Activated T-helper 17 cell treated with anti-CD3 and anti-CD28 coated beads, Interleukin-2, amount 50 U/mL, for 72 hours (primary cell): ENCODE results near the gene MIP. TPM values are rescaled to one million over a fixed set of nuclear protein-coding genes. Genes with fewer than 3 reads are reported as not detected.

Experiments used
- ATAC-seq: fragments of 150-1000 bp; cut with Tn5 transposase; replicated peaks from 2 replicates; pipeline ENCODE4 v1.10.0; 2021; ENCODE audit warnings: mild to moderate bottlenecking, moderate library complexity
- H3K27ac Mint-ChIP-seq: one replicate; pipeline ENCODE4 v1.8.0; 2022; ENCODE audit warnings: mixed read lengths
- H3K27me3 Mint-ChIP-seq: one replicate; pipeline ENCODE4 v1.8.0; 2022; ENCODE audit warnings: mixed read lengths
- H3K36me3 Mint-ChIP-seq: one replicate; pipeline ENCODE4 v1.8.0; 2022; ENCODE audit warnings: low read depth, mild to moderate bottlenecking, mixed read lengths
- H3K4me1 Mint-ChIP-seq: one replicate; pipeline ENCODE4 v1.8.0; 2022; ENCODE audit warnings: mixed read lengths
- H3K4me3 Mint-ChIP-seq: one replicate; pipeline ENCODE4 v1.8.0; 2022; ENCODE audit warnings: mild to moderate bottlenecking, mixed read lengths
- H3K9me3 Mint-ChIP-seq: one replicate; pipeline ENCODE4 v1.8.0; 2022; ENCODE audit warnings: mixed read lengths
- total RNA-seq, 2 donors: library from RNA; stranded (reverse); gene quantifications; one replicate each; pipeline ENCODE4 v1.2.3, GENCODE V29; 2022

The MIP gene
- total RNA-seq, 2 donors from 2014 or later: not detected

GRCh38 chr12:56477521-56478225 lies 23.2 kb upstream of the MIP start:
- Mint-ChIP-seq H3K4me3 (no peak overlapping the region), H3K27me3 (no peaks in the 10 kb centered on the region), H3K27ac (no peak overlapping the region), H3K36me3 (peaks cover 23% of the 10 kb centered on the region), H3K4me1 (peaks cover 10% of the 10 kb centered on the region), H3K9me3 (no peaks in the 10 kb centered on the region)
- ATAC-seq: no peak

- Mint-ChIP-seq H3K4me1 (peaks cover 10% of the 10 kb centered on the region), H3K27ac (no peak overlapping the region), H3K36me3 (peaks cover 29% of the 10 kb centered on the region), H3K9me3 (no peaks in the 10 kb centered on the region), H3K27me3 (no peaks in the 10 kb centered on the region), H3K4me3 (no peak overlapping the region)
- ATAC-seq: no peak
Observed at GRCh38 chr12:56476972-56477432, 22.5 kb upstream of the MIP start.

- Mint-ChIP-seq H3K36me3 (peaks cover 32% of the 10 kb centered on the region), H3K27ac (no peak overlapping the region), H3K4me1 (peaks cover 10% of the 10 kb centered on the region), H3K4me3 (no peak overlapping the region), H3K9me3 (no peaks in the 10 kb centered on the region), H3K27me3 (no peaks in the 10 kb centered on the region)
- ATAC-seq: no peak
Observed at GRCh38 chr12:56476143-56476542, 21.7 kb upstream of the MIP start.

DNA sequence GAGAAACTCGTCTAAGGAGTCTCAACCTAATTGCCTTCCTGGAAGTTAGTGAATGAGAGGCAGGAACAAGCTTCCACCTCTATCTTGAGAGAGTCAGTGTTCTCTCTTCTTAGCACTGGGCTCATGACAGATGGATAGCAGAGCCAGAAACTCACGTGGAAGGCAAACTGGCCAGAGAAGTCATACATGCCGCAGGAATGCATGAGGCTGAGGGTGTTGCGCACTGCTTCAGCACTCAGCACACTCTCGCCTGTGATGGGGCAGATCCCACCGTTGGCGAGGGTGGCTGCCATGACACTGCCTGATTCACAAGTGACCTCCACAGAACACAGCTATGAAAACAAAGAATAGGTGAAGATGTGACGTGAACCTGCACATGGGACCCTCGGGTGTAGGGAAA lies 19.9 kb upstream of the MIP start:
- H3K27me3 Mint-ChIP-seq: no peaks in the 10 kb centered on the region
- H3K9me3 Mint-ChIP-seq: no peaks in the 10 kb centered on the region
- no peak overlapping the region for H3K27ac Mint-ChIP-seq
- no peak for ATAC-seq
- peaks cover 11% of the 10 kb centered on the region for H3K4me1 Mint-ChIP-seq
- peaks cover 39% of the 10 kb centered on the region for H3K36me3 Mint-ChIP-seq
- no peak overlapping the region for H3K4me3 Mint-ChIP-seq

- Mint-ChIP-seq H3K4me3 (peak overlapping the region; percentile 97), H3K9me3 (no peaks in the 10 kb centered on the region), H3K27me3 (no peaks in the 10 kb centered on the region), H3K36me3 (peaks cover 44% of the 10 kb centered on the region), H3K27ac (peak overlapping the region; percentile 98), H3K4me1 (peaks cover 10% of the 10 kb centered on the region)
- no peak for ATAC-seq
Observed at GRCh38 chr12:56469007-56469930, 14.8 kb upstream of the MIP start.

DNA sequence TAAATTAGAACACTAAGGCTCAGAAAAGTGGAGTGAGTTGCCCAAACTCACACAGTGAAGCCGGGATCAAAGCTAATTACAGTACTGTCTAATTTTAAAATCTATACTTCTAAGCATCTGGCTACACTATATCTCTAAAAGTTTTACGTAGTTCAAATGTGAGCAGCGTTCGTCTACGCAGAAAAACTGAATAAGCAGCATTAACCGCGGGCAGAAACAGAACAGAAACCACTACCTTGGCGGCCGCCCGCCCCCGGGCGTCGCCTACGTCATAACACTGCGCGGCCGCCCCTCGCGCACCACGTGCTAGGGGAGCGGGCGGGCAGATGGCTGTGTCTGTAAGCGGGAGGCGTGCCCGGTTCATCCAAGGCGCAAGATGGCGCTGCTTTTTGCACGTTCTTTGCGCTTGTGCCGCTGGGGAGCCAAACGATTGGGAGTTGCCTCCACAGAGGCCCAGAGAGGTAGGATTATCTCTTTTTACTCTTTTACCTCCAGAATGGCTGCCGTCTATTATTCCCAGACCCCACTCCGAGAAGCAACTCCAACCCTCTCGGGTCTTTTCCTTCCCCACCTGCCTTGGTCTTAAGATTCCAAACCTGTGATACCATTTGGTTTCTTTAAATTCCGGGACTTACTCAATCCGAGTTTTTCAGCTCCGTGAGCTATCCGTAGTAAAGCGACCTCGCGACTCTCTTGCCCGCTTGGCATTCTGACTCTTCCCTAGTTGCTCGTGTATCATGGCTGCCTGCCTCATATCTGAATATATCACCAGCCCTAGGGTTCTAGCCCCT lies 14.0 kb upstream of the MIP start, which contains the start of gene SPRYD4:
Gene SPRYD4 (plus strand): TSS at position 363 of the 791 bp plus-strand sequence. CDS start 14 bp downstream, at position 377.
- Mint-ChIP-seq H3K4me3 (peak within 1 kb of the TSS; percentile 97), H3K4me1 (peaks cover 15% of the 10 kb centered on the region), H3K9me3 (no peaks in the 10 kb centered on the region), H3K36me3 (peaks cover 37% of the 10 kb centered on the region), H3K27ac (peak within 1 kb of the TSS; percentile 98), H3K27me3 (no peaks in the 10 kb centered on the region)
- ATAC-seq: peak; percentile 98

- Mint-ChIP-seq H3K27ac (no peak overlapping the region), H3K36me3 (no peaks in the 10 kb centered on the region), H3K4me3 (no peak overlapping the region)
Observed at GRCh38 chr12:56462565-56462964, 8.1 kb upstream of the MIP start.

DNA sequence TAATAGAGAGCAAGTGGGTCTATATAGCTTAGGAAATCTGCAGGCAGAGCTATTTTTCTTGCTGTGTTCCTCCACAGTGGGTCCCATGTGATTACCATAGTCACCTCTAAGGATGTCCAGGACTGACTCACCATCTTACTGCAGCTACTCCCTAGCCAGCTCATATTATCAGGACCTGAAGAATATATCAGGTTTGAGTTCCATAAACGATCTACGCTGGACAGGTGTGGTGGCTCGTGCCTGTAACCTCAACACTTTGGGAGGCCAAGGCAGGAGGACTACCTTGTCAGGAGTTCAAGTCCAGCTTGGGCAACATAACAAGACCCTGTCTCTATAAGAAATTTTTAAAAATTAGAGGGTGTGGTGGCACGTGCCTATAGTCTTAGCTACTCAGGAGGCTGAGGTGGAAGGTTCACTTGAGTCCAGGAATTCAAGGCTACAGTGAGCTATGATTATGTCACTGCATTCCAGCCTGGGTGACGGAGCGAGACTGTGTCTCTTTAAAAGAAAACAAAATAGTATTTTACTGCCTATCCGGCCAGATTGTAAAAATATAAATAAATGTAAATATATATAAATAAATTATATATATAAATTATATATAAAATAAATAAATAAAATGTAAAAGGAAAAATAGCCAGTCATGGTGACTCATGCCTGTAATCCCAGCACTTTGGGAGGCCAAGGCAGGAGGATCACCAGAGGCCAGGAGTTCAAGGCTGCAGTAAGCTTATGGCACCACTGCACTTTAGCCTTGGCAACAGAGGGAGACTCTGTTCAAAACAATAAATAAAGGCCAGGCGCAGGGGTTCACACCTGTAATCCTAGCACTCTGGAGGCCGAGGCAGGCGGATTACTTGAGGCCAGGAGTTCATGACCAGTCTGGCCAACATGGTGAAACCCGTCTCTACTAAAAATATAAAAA lies 7.0 kb upstream of the MIP start:
- no peak for ATAC-seq
- Mint-ChIP-seq H3K4me1 (peaks cover 12% of the 10 kb centered on the region), H3K4me3 (no peak overlapping the region), H3K9me3 (no peaks in the 10 kb centered on the region), H3K27ac (no peak overlapping the region), H3K27me3 (no peaks in the 10 kb centered on the region), H3K36me3 (no peaks in the 10 kb centered on the region)

More at GRCh38 chr12:56462565-56462964, 8.1 kb upstream of the MIP start:
- Mint-ChIP-seq H3K27me3 (no peaks in the 10 kb centered on the region), H3K9me3 (no peaks in the 10 kb centered on the region), H3K4me1 (peaks cover 12% of the 10 kb centered on the region)
- no peak for ATAC-seq

- H3K27me3 Mint-ChIP-seq: no peaks in the 10 kb centered on the region
- H3K9me3 Mint-ChIP-seq: no peaks in the 10 kb centered on the region
- H3K36me3 Mint-ChIP-seq: no peaks in the 10 kb centered on the region
- H3K27ac Mint-ChIP-seq: no peak overlapping the region
- H3K4me3 Mint-ChIP-seq: no peak overlapping the region
- H3K4me1 Mint-ChIP-seq: no peaks in the 10 kb centered on the region
- no peak for ATAC-seq
Observed at GRCh38 chr12:56457817-56458216, 3.4 kb upstream of the MIP start.

DNA sequence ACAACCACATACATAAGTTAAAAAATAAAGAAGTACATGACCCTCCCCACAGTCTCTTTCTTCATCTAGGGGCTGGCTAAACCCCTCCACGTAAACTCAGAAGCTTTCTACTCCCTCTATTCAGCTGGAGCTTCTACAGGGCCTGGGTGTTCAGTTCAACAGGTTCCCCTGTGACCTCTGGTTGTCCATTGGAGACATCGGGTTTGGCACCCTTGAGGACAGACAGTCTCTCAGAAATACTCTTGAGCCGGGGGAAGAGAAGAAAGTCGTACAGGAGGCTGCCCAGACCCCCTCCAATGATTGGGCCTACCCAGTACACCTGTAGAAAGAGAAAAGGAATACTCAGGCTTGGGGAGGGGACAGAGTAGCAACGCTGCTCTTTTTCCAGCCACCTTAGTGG lies 3.3 kb downstream of the MIP start:
- no peaks in the 10 kb centered on the region for H3K27me3 Mint-ChIP-seq
- no peaks in the 10 kb centered on the region for H3K36me3 Mint-ChIP-seq
- peak overlapping the region; percentile 92 for H3K4me3 Mint-ChIP-seq
- H3K27ac Mint-ChIP-seq: peak overlapping the region; percentile 50
- H3K4me1 Mint-ChIP-seq: peaks cover 9% of the 10 kb centered on the region
- ATAC-seq: no peak
- no peaks in the 10 kb centered on the region for H3K9me3 Mint-ChIP-seq

- Mint-ChIP-seq H3K27me3 (no peaks in the 10 kb centered on the region), H3K9me3 (no peaks in the 10 kb centered on the region), H3K4me3 (peak overlapping the region; percentile 92), H3K4me1 (peaks cover 9% of the 10 kb centered on the region), H3K27ac (peak overlapping the region; percentile 95), H3K36me3 (no peaks in the 10 kb centered on the region)
- ATAC-seq: no peak
Observed at GRCh38 chr12:56450241-56450640, 4.2 kb downstream of the MIP start.

GRCh38 chr12:56449622-56449984 lies 4.9 kb downstream of the MIP start:
- Mint-ChIP-seq H3K27ac (peak overlapping the region; percentile 95), H3K4me1 (peaks cover 12% of the 10 kb centered on the region), H3K9me3 (no peaks in the 10 kb centered on the region), H3K27me3 (no peaks in the 10 kb centered on the region), H3K4me3 (peak overlapping the region; percentile 92), H3K36me3 (no peaks in the 10 kb centered on the region)
- no peak for ATAC-seq

- no peaks in the 10 kb centered on the region for H3K27me3 Mint-ChIP-seq
- ATAC-seq: peak; percentile 98
Observed at GRCh38 chr12:56448860-56449621, 5.4 kb downstream of the MIP start, which contains the start of gene TIMELESS. Gene TIMELESS (minus strand): TSS chr12:56449426. CDS start chr12:56434170, 15,256 bp downstream.

More at GRCh38 chr12:56448860-56449621, 5.4 kb downstream of the MIP start, which contains the start of gene TIMELESS:
- H3K4me1 Mint-ChIP-seq: peaks cover 16% of the 10 kb centered on the region
- peak within 1 kb of the TSS; percentile 95 for H3K27ac Mint-ChIP-seq
- H3K36me3 Mint-ChIP-seq: no peaks in the 10 kb centered on the region
- peak within 1 kb of the TSS; percentile 92 for H3K4me3 Mint-ChIP-seq
- no peaks in the 10 kb centered on the region for H3K9me3 Mint-ChIP-seq
